ENCODE measurements around the gene NUPR1. TPM values are rescaled to one million over a fixed set of nuclear protein-coding genes. Genes with fewer than 3 reads are reported as not detected.

NUPR1 gene
- total RNA-seq, 1 donor from 2014 or later: 3.8 TPM

DNA sequence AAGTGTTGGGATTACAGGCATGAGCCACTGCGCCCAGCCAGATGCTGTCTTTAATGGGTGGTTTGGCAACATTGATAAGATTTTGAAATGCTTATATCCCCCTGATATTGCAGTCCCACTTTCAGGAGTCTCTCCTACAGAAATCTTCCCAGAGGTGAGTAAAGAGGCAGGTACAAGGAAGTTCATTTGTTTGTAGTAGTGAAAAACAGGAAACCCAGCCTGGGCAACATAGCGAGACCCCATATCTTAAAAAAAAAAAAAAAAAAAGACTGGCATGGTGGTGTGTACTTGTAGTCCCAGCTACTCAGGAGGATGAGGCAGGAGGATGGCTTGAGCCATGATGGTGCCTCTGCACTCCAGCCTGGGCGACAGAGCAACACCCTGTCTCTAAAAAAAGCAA is 6.2 kb upstream of the NUPR1 start:
- H3K27me3 ChIP-seq (ENCODE audit: insufficient read depth, low read length): peaks cover 2% of the 10 kb centered on the region
- H3K27ac ChIP-seq (ENCODE audit: low read depth, low read length): no peak overlapping the region
- no peaks in the 10 kb centered on the region for H4K20me1 ChIP-seq (ENCODE audit: insufficient read depth, low read length)
- Mint-ChIP-seq H3K9me3 (ENCODE audit: unreplicated experiment) (no peaks in the 10 kb centered on the region), H3K4me1 (ENCODE audit: low read depth, unreplicated experiment) (no peaks in the 10 kb centered on the region), H3K36me3 (ENCODE audit: low read depth, unreplicated experiment) (no peaks in the 10 kb centered on the region), H3K4me3 (ENCODE audit: unreplicated experiment) (no peak overlapping the region), H3K27me3 (ENCODE audit: low read depth, unreplicated experiment) (peaks cover 15% of the 10 kb centered on the region), H3K27ac (ENCODE audit: unreplicated experiment) (no peak overlapping the region)
- H3K9ac ChIP-seq (ENCODE audit: low read length): no peak overlapping the region
- H3K4me2 ChIP-seq (ENCODE audit: low read length): no peak overlapping the region
- no peak for TF ChIP-seq CTCF (IDR thresholded peaks at IDR 0.05; ENCODE audit: insufficient read depth, low read depth, low read length)
- no peak for TF ChIP-seq EZH2 (IDR thresholded peaks at IDR 0.05; ENCODE audit: insufficient read depth, low read length)
- no peaks in the 10 kb centered on the region for H3K4me1 ChIP-seq (ENCODE audit: insufficient read depth, low read length)
- H2AFZ ChIP-seq (ENCODE audit: low read depth, low read length): no peak overlapping the region
- no peaks in the 10 kb centered on the region for H3K9me3 ChIP-seq (ENCODE audit: insufficient read depth, low read depth, low read length)
- H3K79me2 ChIP-seq (ENCODE audit: insufficient read depth, low read length): no peaks in the 10 kb centered on the region
- H3K4me3 ChIP-seq (ENCODE audit: insufficient read depth, low read depth, low read length): no peak overlapping the region
- H3K36me3 ChIP-seq (ENCODE audit: insufficient read depth, low read length): no peaks in the 10 kb centered on the region
- DNase-seq (ENCODE audit: low read depth) (no peak), FAIRE-seq (no peak)

DNA sequence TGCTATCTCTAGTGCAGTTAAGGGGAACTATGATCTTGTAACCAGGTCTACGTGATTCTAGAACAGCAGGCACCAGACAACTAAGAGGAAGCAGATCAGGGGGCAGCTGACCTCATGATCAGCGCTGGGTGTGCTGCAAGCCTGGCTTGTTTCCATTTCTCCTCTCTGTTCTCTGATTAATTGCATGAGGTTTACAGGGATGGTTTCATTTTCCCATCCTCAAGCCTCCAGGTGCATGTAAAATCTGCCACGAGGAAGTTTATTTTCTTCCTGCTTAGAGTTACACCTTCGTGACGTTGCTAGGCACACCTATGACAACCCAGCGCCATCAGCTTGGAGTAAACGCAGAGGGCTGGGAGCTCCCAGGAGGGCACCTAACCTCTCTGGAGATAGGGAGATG is 4.3 kb upstream of the NUPR1 start:
- H2AFZ ChIP-seq (ENCODE audit: low read depth, low read length): no peak overlapping the region
- DNase-seq (ENCODE audit: low read depth): no peak
- H3K4me1 ChIP-seq (ENCODE audit: insufficient read depth, low read length): no peaks in the 10 kb centered on the region
- no peak overlapping the region for H3K27ac Mint-ChIP-seq (ENCODE audit: unreplicated experiment)
- no peak overlapping the region for H3K9ac ChIP-seq (ENCODE audit: low read length)
- FAIRE-seq: no peak
- peaks cover 12% of the 10 kb centered on the region for H3K27me3 Mint-ChIP-seq (ENCODE audit: low read depth, unreplicated experiment)
- peaks cover 2% of the 10 kb centered on the region for H3K79me2 ChIP-seq (ENCODE audit: insufficient read depth, low read length)
- no peak overlapping the region for H3K4me3 ChIP-seq (ENCODE audit: insufficient read depth, low read depth, low read length)
- no peaks in the 10 kb centered on the region for H3K9me3 ChIP-seq (ENCODE audit: insufficient read depth, low read depth, low read length)
- no peak overlapping the region for H3K27ac ChIP-seq (ENCODE audit: low read depth, low read length)
- peaks cover 2% of the 10 kb centered on the region for H3K27me3 ChIP-seq (ENCODE audit: insufficient read depth, low read length)
- peaks cover 2% of the 10 kb centered on the region for H3K36me3 Mint-ChIP-seq (ENCODE audit: low read depth, unreplicated experiment)
- TF ChIP-seq EZH2 (IDR thresholded peaks at IDR 0.05; ENCODE audit: insufficient read depth, low read length) (no peak), CTCF (IDR thresholded peaks at IDR 0.05; ENCODE audit: insufficient read depth, low read depth, low read length) (no peak)
- no peak overlapping the region for H3K4me3 Mint-ChIP-seq (ENCODE audit: unreplicated experiment)
- H3K4me2 ChIP-seq (ENCODE audit: low read length): no peak overlapping the region
- H4K20me1 ChIP-seq (ENCODE audit: insufficient read depth, low read length): no peaks in the 10 kb centered on the region
- no peaks in the 10 kb centered on the region for H3K9me3 Mint-ChIP-seq (ENCODE audit: unreplicated experiment)
- H3K36me3 ChIP-seq (ENCODE audit: insufficient read depth, low read length): no peaks in the 10 kb centered on the region
- peaks cover 6% of the 10 kb centered on the region for H3K4me1 Mint-ChIP-seq (ENCODE audit: low read depth, unreplicated experiment)

DNA sequence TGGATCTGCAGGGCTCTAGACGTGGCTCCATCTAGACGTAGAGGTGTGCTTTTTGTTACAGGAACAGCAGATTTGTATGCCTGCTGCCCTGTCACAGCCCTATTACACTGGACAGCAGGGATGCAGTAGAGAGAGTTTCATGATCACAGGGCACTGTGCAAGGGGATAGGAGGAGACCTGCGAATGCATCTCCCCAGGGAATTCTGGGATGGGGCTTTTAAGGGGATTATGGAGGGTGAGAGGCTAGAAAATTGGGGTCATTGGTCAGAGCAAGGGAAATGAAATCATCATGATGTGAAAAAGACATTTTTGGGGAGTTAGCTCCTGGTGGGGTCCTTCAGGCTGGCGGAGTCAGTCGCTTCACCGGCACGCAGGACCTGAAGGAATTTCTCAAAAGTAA is 3.9 kb upstream of the NUPR1 start:
- H3K4me2 ChIP-seq (ENCODE audit: low read length): no peak overlapping the region
- no peak overlapping the region for H3K27ac Mint-ChIP-seq (ENCODE audit: unreplicated experiment)
- no peak overlapping the region for H3K4me3 ChIP-seq (ENCODE audit: insufficient read depth, low read depth, low read length)
- H3K9ac ChIP-seq (ENCODE audit: low read length): no peak overlapping the region
- no peak overlapping the region for H2AFZ ChIP-seq (ENCODE audit: low read depth, low read length)
- no peak for FAIRE-seq
- H3K27ac ChIP-seq (ENCODE audit: low read depth, low read length): no peak overlapping the region
- H3K36me3 ChIP-seq (ENCODE audit: insufficient read depth, low read length): no peaks in the 10 kb centered on the region
- H3K27me3 ChIP-seq (ENCODE audit: insufficient read depth, low read length): peaks cover 2% of the 10 kb centered on the region
- no peak overlapping the region for H3K4me3 Mint-ChIP-seq (ENCODE audit: unreplicated experiment)
- peaks cover 6% of the 10 kb centered on the region for H3K4me1 Mint-ChIP-seq (ENCODE audit: low read depth, unreplicated experiment)
- no peak for DNase-seq (ENCODE audit: low read depth)
- H3K27me3 Mint-ChIP-seq (ENCODE audit: low read depth, unreplicated experiment): peaks cover 13% of the 10 kb centered on the region
- no peaks in the 10 kb centered on the region for H3K4me1 ChIP-seq (ENCODE audit: insufficient read depth, low read length)
- peaks cover 4% of the 10 kb centered on the region for H3K79me2 ChIP-seq (ENCODE audit: insufficient read depth, low read length)
- H3K9me3 Mint-ChIP-seq (ENCODE audit: unreplicated experiment): peaks cover 4% of the 10 kb centered on the region
- H4K20me1 ChIP-seq (ENCODE audit: insufficient read depth, low read length): no peaks in the 10 kb centered on the region
- H3K36me3 Mint-ChIP-seq (ENCODE audit: low read depth, unreplicated experiment): peaks cover 4% of the 10 kb centered on the region
- TF ChIP-seq EZH2 (IDR thresholded peaks at IDR 0.05; ENCODE audit: insufficient read depth, low read length) (no peak), CTCF (IDR thresholded peaks at IDR 0.05; ENCODE audit: insufficient read depth, low read depth, low read length) (no peak)
- H3K9me3 ChIP-seq (ENCODE audit: insufficient read depth, low read depth, low read length): no peaks in the 10 kb centered on the region
